Measurements from ENCODE around the gene MPHOSPH6.
"Not testable (repeated sequence)": the region's sequence is repeated elsewhere in the genome, so short reads cannot be mapped to it uniquely, and the experiment has no call there.

The MPHOSPH6 gene

DNA sequence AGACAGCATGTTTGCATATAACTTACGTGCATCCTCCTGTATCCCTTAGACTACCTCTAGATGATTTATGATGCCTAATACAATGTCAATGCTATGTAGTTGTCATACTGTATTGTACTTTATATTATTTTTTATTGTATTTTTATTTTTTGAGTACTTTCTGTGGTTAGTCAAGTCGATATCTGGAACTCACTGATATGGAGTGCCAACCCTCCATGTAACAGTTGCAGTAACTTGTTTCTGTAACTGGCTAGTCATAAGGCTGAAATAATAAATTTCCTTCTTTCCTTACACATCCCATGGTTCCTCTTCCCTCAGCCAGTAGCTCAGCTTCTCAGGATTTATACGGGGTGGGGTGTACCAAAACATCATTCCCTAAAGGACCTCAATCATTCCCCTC, 23.5 kb downstream of the MPHOSPH6 start:
- DNase-seq (ENCODE audit: low read depth in 1 of 2, low spot score in 1 of 2) = no peak
- Histone ChIP-seq H3K27me3 (ENCODE audit: insufficient read depth, poor library complexity, severe bottlenecking) (no peaks in the 10 kb centered on the region), H3K4me3 (replicated peaks; ENCODE audit: insufficient read depth, low read length) (no peak overlapping the region), H3K27ac (replicated peaks) (no peak overlapping the region)
- no peak for TF ChIP-seq GABPA (IDR thresholded peaks at IDR 0.05; ENCODE audit: low read depth)
- TF ChIP-seq POLR2AphosphoS5 (IDR thresholded peaks at IDR 0.05; ENCODE audit: low read depth) = no peak
- TF ChIP-seq SPI1 (IDR thresholded peaks at IDR 0.05; ENCODE audit: borderline replicate concordance, low read depth) = no peak
- TF ChIP-seq, protein P1, sequence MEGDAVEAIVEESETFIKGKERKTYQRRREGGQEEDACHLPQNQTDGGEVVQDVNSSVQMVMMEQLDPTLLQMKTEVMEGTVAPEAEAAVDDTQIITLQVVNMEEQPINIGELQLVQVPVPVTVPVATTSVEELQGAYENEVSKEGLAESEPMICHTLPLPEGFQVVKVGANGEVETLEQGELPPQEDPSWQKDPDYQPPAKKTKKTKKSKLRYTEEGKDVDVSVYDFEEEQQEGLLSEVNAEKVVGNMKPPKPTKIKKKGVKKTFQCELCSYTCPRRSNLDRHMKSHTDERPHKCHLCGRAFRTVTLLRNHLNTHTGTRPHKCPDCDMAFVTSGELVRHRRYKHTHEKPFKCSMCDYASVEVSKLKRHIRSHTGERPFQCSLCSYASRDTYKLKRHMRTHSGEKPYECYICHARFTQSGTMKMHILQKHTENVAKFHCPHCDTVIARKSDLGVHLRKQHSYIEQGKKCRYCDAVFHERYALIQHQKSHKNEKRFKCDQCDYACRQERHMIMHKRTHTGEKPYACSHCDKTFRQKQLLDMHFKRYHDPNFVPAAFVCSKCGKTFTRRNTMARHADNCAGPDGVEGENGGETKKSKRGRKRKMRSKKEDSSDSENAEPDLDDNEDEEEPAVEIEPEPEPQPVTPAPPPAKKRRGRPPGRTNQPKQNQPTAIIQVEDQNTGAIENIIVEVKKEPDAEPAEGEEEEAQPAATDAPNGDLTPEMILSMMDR (IDR thresholded peaks at IDR 0.05; ENCODE audit: insufficient read depth, low read length) = no peak
- TF ChIP-seq, protein P2, sequence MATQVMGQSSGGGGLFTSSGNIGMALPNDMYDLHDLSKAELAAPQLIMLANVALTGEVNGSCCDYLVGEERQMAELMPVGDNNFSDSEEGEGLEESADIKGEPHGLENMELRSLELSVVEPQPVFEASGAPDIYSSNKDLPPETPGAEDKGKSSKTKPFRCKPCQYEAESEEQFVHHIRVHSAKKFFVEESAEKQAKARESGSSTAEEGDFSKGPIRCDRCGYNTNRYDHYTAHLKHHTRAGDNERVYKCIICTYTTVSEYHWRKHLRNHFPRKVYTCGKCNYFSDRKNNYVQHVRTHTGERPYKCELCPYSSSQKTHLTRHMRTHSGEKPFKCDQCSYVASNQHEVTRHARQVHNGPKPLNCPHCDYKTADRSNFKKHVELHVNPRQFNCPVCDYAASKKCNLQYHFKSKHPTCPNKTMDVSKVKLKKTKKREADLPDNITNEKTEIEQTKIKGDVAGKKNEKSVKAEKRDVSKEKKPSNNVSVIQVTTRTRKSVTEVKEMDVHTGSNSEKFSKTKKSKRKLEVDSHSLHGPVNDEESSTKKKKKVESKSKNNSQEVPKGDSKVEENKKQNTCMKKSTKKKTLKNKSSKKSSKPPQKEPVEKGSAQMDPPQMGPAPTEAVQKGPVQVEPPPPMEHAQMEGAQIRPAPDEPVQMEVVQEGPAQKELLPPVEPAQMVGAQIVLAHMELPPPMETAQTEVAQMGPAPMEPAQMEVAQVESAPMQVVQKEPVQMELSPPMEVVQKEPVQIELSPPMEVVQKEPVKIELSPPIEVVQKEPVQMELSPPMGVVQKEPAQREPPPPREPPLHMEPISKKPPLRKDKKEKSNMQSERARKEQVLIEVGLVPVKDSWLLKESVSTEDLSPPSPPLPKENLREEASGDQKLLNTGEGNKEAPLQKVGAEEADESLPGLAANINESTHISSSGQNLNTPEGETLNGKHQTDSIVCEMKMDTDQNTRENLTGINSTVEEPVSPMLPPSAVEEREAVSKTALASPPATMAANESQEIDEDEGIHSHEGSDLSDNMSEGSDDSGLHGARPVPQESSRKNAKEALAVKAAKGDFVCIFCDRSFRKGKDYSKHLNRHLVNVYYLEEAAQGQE (IDR thresholded peaks at IDR 0.05; ENCODE audit: insufficient replicate concordance, low read depth) = no peak

DNA sequence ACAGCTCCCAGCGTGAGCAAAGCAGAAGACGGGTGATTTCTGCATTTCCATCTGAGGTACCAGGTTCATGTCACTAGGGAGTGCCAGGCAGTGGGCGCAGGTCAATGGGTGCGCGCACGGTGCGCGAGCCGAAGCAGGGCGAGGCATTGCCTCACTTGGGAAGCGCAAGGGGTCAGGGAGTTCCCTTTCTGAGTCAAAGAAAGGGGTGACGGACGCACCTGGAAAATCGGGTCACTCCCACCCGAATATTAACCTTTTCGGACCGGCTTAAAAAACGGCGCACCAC, 30.8 kb downstream of the MPHOSPH6 start:
- H3K27me3 ChIP-seq (ENCODE audit: insufficient read depth, poor library complexity, severe bottlenecking); H3K4me3 ChIP-seq (replicated peaks; ENCODE audit: insufficient read depth, low read length); DNase-seq (ENCODE audit: low read depth in 1 of 2, low spot score in 1 of 2); H3K27ac ChIP-seq (replicated peaks): not testable (repeated sequence)

DNA sequence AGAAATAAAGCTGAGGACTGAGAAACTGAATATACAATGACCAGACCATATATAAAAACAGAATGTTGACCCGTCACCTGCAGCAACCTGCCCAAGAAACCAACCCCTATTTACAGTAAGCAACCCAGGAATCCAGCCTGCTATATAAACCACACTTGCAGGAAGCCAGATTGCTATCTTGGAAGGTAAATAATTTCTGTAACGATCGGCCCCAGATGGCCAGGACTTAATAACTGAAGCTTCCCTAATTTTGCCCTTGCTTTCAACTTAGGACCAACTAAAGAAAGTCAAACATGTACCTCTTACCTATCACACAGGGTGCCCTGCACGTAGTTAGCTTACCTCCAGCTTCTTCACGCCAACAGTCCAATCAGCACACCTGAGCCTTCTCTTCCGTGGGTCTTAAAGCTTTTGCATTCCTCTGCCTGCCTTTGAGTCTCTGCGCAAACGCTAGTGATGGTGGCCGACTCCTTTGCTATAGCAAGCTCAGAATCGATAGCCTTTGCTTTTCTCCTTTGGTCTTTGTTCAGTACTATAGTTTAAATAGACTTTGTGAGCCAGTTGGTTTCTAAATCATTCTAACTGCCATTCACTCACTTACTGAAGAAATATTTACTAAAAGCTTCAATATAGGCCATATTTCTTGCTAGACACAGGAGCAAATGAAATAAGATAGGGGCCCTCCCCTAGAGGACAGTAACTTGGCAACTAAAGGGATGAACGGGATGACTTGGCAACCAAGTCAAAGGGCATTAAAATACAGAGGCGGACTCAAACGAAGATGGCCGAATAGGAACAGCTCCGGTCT, 31.3 kb downstream of the MPHOSPH6 start:
- H3K27me3 ChIP-seq (ENCODE audit: insufficient read depth, poor library complexity, severe bottlenecking) = no peaks in the 10 kb centered on the region
- TF ChIP-seq SPI1 (IDR thresholded peaks at IDR 0.05; ENCODE audit: borderline replicate concordance, low read depth) (no peak), POLR2AphosphoS5 (IDR thresholded peaks at IDR 0.05; ENCODE audit: low read depth) (no peak), GABPA (IDR thresholded peaks at IDR 0.05; ENCODE audit: low read depth) (no peak)
- TF ChIP-seq, protein P1 (IDR thresholded peaks at IDR 0.05; ENCODE audit: insufficient read depth, low read length) = no peak
- TF ChIP-seq, protein P2 (IDR thresholded peaks at IDR 0.05; ENCODE audit: insufficient replicate concordance, low read depth) = no peak
- H3K4me3 ChIP-seq (replicated peaks; ENCODE audit: insufficient read depth, low read length) = no peak overlapping the region
- H3K27ac ChIP-seq (replicated peaks) = no peak overlapping the region
- DNase-seq (ENCODE audit: low read depth in 1 of 2, low spot score in 1 of 2) = no peak

DNA sequence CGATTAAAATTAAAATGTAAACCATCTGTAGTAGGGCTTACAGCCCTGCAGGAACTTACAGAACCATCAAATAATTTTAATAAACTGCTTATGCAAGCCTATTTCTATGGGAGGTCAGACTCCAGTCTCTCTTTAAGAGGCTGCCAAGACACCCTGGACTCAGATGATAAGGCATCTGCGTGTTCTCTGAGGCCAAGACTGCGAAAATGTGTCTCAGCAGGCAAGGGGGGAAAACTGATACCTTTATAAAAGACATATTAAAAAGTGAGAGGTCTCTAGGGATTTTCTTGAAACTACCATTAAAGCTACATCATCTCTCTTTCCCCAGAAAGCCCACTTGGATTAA, 32.2 kb downstream of the MPHOSPH6 start:
- no peak for DNase-seq (ENCODE audit: low read depth in 1 of 2, low spot score in 1 of 2)
- Histone ChIP-seq H3K27ac (replicated peaks) (no peak overlapping the region), H3K4me3 (replicated peaks; ENCODE audit: insufficient read depth, low read length) (no peak overlapping the region)

More for the DNA sequence above, 32.2 kb downstream of the MPHOSPH6 start:
- TF ChIP-seq POLR2AphosphoS5 (IDR thresholded peaks at IDR 0.05; ENCODE audit: low read depth) (no peak), SPI1 (IDR thresholded peaks at IDR 0.05; ENCODE audit: borderline replicate concordance, low read depth) (no peak), GABPA (IDR thresholded peaks at IDR 0.05; ENCODE audit: low read depth) (no peak)
- TF ChIP-seq, protein P2 (IDR thresholded peaks at IDR 0.05; ENCODE audit: insufficient replicate concordance, low read depth) = no peak
- TF ChIP-seq, protein P1 (IDR thresholded peaks at IDR 0.05; ENCODE audit: insufficient read depth, low read length) = no peak
- no peaks in the 10 kb centered on the region for H3K27me3 ChIP-seq (ENCODE audit: insufficient read depth, poor library complexity, severe bottlenecking)

All from HL-60 (cell line).